ENCODE measurements around the gene CACFD1.

The CACFD1 gene

DNA sequence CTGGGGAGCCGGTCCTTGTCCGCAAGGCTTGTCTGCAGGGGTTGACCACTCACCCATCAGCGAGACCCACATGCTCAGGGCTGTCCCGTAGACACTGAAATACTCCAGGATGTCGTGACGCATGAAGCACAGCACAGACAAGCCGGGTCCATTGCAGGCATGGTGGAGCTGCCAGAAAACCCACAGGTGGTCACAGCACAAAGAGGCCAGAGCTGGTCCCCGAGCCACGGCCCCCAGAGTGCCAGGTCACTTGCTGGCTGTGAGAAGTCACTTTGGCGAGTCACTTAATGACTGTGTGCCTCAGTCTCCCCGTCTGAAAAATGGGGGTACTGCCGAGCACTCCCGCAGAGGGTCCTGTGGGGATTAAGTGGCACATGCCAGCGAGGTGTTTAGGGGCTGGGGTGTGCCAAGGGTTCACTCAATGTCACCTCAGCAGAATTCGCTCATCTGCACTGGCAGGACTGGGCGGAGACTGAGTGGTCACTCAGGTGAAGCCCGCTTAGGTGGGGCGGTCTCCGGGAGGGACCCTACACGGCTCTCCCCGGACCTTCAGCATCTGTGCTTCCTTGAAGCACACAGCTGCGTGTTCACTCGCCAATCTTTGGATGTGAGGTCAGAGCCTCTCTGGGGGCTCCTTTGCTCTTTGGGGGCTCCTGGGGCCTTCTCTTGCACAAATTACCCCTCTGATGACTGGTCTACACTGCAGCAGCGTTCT, 60.5 kb downstream of the CACFD1 start:
- no CpG with 5 or more reads among the region's 24 CpGs for WGBS, 2 donors (ENCODE audit: extremely low coverage in 2 of 2, insufficient read length in 2 of 2, insufficient replicate concordance in 1 of 2)
- peaks cover 0 to 11% (median 0%) of the 10 kb centered on the region in 3 experiments for H3K27me3 ChIP-seq (ENCODE audit: control insufficient read depth in 3 of 3, insufficient read depth in 3 of 3, low read depth in 1 of 3, low read length in 3 of 3)
- H3K4ac ChIP-seq (ENCODE audit: low read length): no peak overlapping the region
- peak overlapping the region; percentile 54 for H3K9ac ChIP-seq (ENCODE audit: low read depth, low read length, poor library complexity)
- no peak overlapping the region for H2BK15ac ChIP-seq (ENCODE audit: low read length)
- H3K14ac ChIP-seq (ENCODE audit: low read length): no peak overlapping the region
- no peak overlapping the region for H2BK12ac ChIP-seq (ENCODE audit: low read length)
- H3K4me3 ChIP-seq (ENCODE audit: low read length in 2 of 2): no peak overlapping the region
- H4K91ac ChIP-seq (ENCODE audit: low read depth, low read length, poor library complexity): peak overlapping the region; percentile 75
- no peak overlapping the region for H3K23ac ChIP-seq (ENCODE audit: low read depth, low read length, poor library complexity)
- no peaks in the 10 kb centered on the region for H3K79me1 ChIP-seq (ENCODE audit: low read depth, low read length)
- no peak overlapping the region for H4K8ac ChIP-seq (ENCODE audit: low read depth, low read length)
- no peaks in the 10 kb centered on the region for H3K9me3 ChIP-seq (replicated peaks in 1 of 2; ENCODE audit: control insufficient read depth in 2 of 2, insufficient read depth in 1 of 2, low read depth in 1 of 2, low read length in 2 of 2)
- H3K36me3 ChIP-seq (replicated peaks in 1 of 2; ENCODE audit: control insufficient read depth in 2 of 2, insufficient read depth in 2 of 2, low read length in 2 of 2): no peaks in the 10 kb centered on the region
- DNase-seq (ENCODE audit: low spot score): no peak
- peak overlapping the region; percentile 92 for H2AK5ac ChIP-seq (ENCODE audit: low read depth, low read length)
- no peak overlapping the region for H2BK120ac ChIP-seq (ENCODE audit: low read depth, low read length)
- H3K27ac ChIP-seq (replicated peaks; ENCODE audit: low read length): no peak overlapping the region
- no peak overlapping the region for H2BK5ac ChIP-seq (ENCODE audit: low read length)
- H3K4me1 ChIP-seq (ENCODE audit: control insufficient read depth in 2 of 2, insufficient read depth in 1 of 2, low read depth in 1 of 2, low read length in 2 of 2): peaks cover 0 to 3% of the 10 kb centered on the region in 2 donors
- no peak overlapping the region for H3K4me2 ChIP-seq (ENCODE audit: insufficient read depth, low read length, poor library complexity, severe bottlenecking)
- no peak overlapping the region for H2AFZ ChIP-seq (ENCODE audit: low read length)
- H3K18ac ChIP-seq (ENCODE audit: low read length): peak overlapping the region; percentile 53
